K562 (cell line): ENCODE results near the gene CKLF. TPM values are rescaled to one million over a fixed set of nuclear protein-coding genes. Genes with fewer than 3 reads are reported as not detected.

ENCODE experiments used
- BDP1 ChIP-seq: IDR thresholded peaks from 3 replicates; pipeline ENCODE4 v1.6.1; 2011; ENCODE audit not compliant: insufficient read length, insufficient read depth
- DLX4 ChIP-seq: fragments of 250-450 bp; sonication (Bioruptor Pico); IDR thresholded peaks from 2 replicates; pipeline ENCODE4 v1.6.1; 2021; ENCODE audit warnings: mild to moderate bottlenecking
- DPF2 ChIP-seq: fragments of 450-650 bp; IDR thresholded peaks from 2 replicates; pipeline ENCODE4 v1.6.1; 2016
- ELF4 ChIP-seq: fragments of 450-650 bp; formaldehyde crosslinking; IDR thresholded peaks from 2 replicates; pipeline ENCODE4 v1.4.0; 2022; ENCODE audit warnings: missing genetic modification characterization
- EP300 ChIP-seq: IDR thresholded peaks from 2 replicates; pipeline ENCODE4 v1.6.1; 2012; ENCODE audit warnings: low read length, improper control_type of control experiment
- GTF2B ChIP-seq: IDR thresholded peaks from 2 replicates; pipeline ENCODE4 v1.6.1; 2011; ENCODE audit not compliant: insufficient read length; ENCODE audit errors: extremely low read depth
- KLF1 ChIP-seq: fragments of 450-650 bp; IDR thresholded peaks from 2 replicates; pipeline ENCODE4 v1.6.1; 2016; ENCODE audit warnings: missing genetic modification characterization, missing compliant biosample characterization
- L3MBTL2 ChIP-seq: fragments of 450-650 bp; IDR thresholded peaks from 2 replicates; pipeline ENCODE4 v1.6.1; 2016; ENCODE audit warnings: mild to moderate bottlenecking, moderate library complexity
- MAFG ChIP-seq: fragments of 450-650 bp; conservative IDR thresholded peaks from 2 replicates; pipeline ENCODE4 v1.6.1; 2016; ENCODE audit warnings: missing genetic modification characterization, missing compliant biosample characterization
- MCM7 ChIP-seq, 2 experiments: fragments of 450-650 bp; IDR thresholded peaks; 2 replicates each; pipeline ENCODE4 v1.6.1; 2016 to 2018
- MEF2D ChIP-seq: conservative IDR thresholded peaks from 2 replicates; pipeline ENCODE4 v1.6.1; 2016; ENCODE audit warnings: low read depth, missing genetic modification characterization, missing compliant biosample characterization
- NFATC3 ChIP-seq: fragments of 450-650 bp; IDR thresholded peaks from 2 replicates; pipeline ENCODE4 v1.6.1; 2017; ENCODE audit warnings: mild to moderate bottlenecking
- RBM17 ChIP-seq: fragments of 200-400 bp; formaldehyde crosslinking; IDR thresholded peaks from 2 replicates; pipeline ENCODE4 v1.6.1; 2017; ENCODE audit warnings: low read depth, mild to moderate bottlenecking, low read length, borderline replicate concordance
- SAFB ChIP-seq: fragments of 200-400 bp; formaldehyde crosslinking; IDR thresholded peaks from 2 replicates; pipeline ENCODE4 v1.6.1; 2017; ENCODE audit warnings: low read depth, low read length, borderline replicate concordance
- STAT6 ChIP-seq: sonication (generic); formaldehyde crosslinking; IDR thresholded peaks from 2 replicates; pipeline ENCODE4 v1.8.1; 2023; ENCODE audit warnings: mild to moderate bottlenecking, missing genetic modification reagents
- TEAD1 ChIP-seq, 2 experiments: fragments of 450-650 bp in 1 of 2; sonication (generic) in 1 of 2; formaldehyde crosslinking; IDR thresholded peaks; 2 replicates each; pipeline versions ENCODE4 v1.4.0 to v1.8.0; 2020 to 2022; ENCODE audit warnings: mild to moderate bottlenecking in 2 of 2, missing genetic modification reagents in 1 of 2
- TGIF2 ChIP-seq: sonication (generic); formaldehyde crosslinking; IDR thresholded peaks from 2 replicates; pipeline ENCODE4 v1.8.1; 2022; ENCODE audit warnings: mild to moderate bottlenecking, missing genetic modification reagents, moderate library complexity
- TRIM24 ChIP-seq, 2 experiments: fragments of 450-650 bp; IDR thresholded peaks; 2 replicates each; pipeline ENCODE4 v1.6.1; 2016
- UBTF ChIP-seq, 2 experiments: IDR thresholded peaks; 2 replicates each; pipeline ENCODE4 v1.6.1; 2012; ENCODE audit warnings: improper control_type of control experiment in 2 of 2, low read depth in 2 of 2, low read length in 2 of 2, borderline replicate concordance in 1 of 2
- ZC3H11A ChIP-seq: IDR thresholded peaks from 2 replicates; pipeline ENCODE4 v1.6.1; 2012; ENCODE audit warnings: low read depth, low read length, improper control_type of control experiment
- ZNF282 ChIP-seq: sonication (generic); formaldehyde crosslinking; IDR thresholded peaks from 2 replicates; pipeline ENCODE4 v1.8.1; 2023; ENCODE audit warnings: missing genetic modification reagents
- ZNF785 ChIP-seq: fragments of 250-450 bp; sonication (Bioruptor Pico); IDR thresholded peaks from 2 replicates; pipeline ENCODE4 v1.4.0; 2020; ENCODE audit warnings: mild to moderate bottlenecking
- ZNF79 ChIP-seq: fragments of 250-450 bp; sonication (Bioruptor Pico); IDR thresholded peaks from 2 replicates; pipeline ENCODE4 v1.4.0; 2020; ENCODE audit warnings: low read depth, mild to moderate bottlenecking, moderate library complexity
- polyA plus RNA-seq, 8 experiments: library from polyadenylated mRNA; depleted of rRNA in 4 of 8; stranded (reverse) in 5 of 8; unstranded in 3 of 8; fragments of >200 nt; fragmentation: Nextera tagmentation in 2 of 8; fragmentation: Illumina TruSeq in 1 of 8; extraction: Ambion mirVana in 2 of 8; extraction: Trizol in 1 of 8; gene quantifications; 2 replicates each; pipeline versions ENCODE4 v1.2.1 to v1.2.3, GENCODE V29; 2011 to 2014; ENCODE audit warnings: inconsistent platforms in 1 of 8, missing spikeins in 1 of 8
- total RNA-seq, 7 experiments: library from RNA; depleted of rRNA in 6 of 7; stranded (reverse); fragments of >200 nt in 6 of 7; fragmentation: Illumina TruSeq in 2 of 7; extraction: Trizol in 2 of 7; gene quantifications; 2 replicates each; pipeline versions ENCODE4 v1.2.1 to v1.2.3, GENCODE V29; 2011 to 2021; ENCODE audit warnings: low replicate concordance in 1 of 7

CKLF gene
- total and polyA plus RNA-seq, 9 of the 15 experiments (the other 6 are each of a cell fraction or from before 2014, with no cell fraction given): 84.8 to 322 (median 118) TPM

GRCh38 chr16:66516808-66517585, 35.4 kb upstream of the CKLF start (continued):
- TF ChIP-seq GTF2B (peak; percentile 46), MCM7 (IDR thresholded peaks at IDR 0.05) (no peak), SAFB (no peak), MAFG (tag) (0 out of 2 replicates have a peak, but pooled peaks have one; percentile 11), ZC3H11A (no peak), NFATC3 (no peak), DLX4 (CRISPR knock-in tag) (no peak), TRIM24 (IDR thresholded peaks at IDR 0.05) (peak; percentile 30 to 43; a peak in 1 of 4 replicates), STAT6 (CRISPR knock-in tag) (no peak), ZNF79 (CRISPR knock-in tag) (no peak), BDP1 (no peak), RBM17 (no peak), MEF2D (0 out of 2 replicates have a peak, but pooled peaks have one; percentile 25), TEAD1 (CRISPR knock-in tag; IDR thresholded peaks at IDR 0.05) (peak in 1 of 2 experiments; percentile 32; a peak in 1 of 4 replicates), EP300 (peak; percentile 71), ZNF282 (CRISPR knock-in tag) (no peak), DPF2 (peak; percentile 90), L3MBTL2 (peak; percentile 75), KLF1 (tag) (no peak), TGIF2 (CRISPR knock-in tag) (no peak), ZNF785 (CRISPR knock-in tag) (no peak), ELF4 (0 out of 2 replicates have a peak, but pooled peaks have one; percentile 81), UBTF (IDR thresholded peaks at IDR 0.05; ENCODE audit: borderline replicate concordance in 1 of 2, low read depth in 2 of 2, low read length in 2 of 2) (no peak)
